ENCODE results near the gene PFDN6. TPM values are rescaled to one million over a fixed set of nuclear protein-coding genes. Genes with fewer than 3 reads are reported as not detected.

The PFDN6 gene
- total and polyA plus RNA-seq, 2 experiments from 2014 or later = 56.1 to 62.2 TPM

GRCh38 chr6:33279257-33279695, 10.1 kb upstream of the PFDN6 start:
- H2AFZ ChIP-seq = no peak overlapping the region
- H3K27me3 Mint-ChIP-seq (ENCODE audit: insufficient read depth, low read depth, poor library complexity) = peaks cover 13% of the 10 kb centered on the region
- DNase-seq (ENCODE audit: low spot score) (no peak), ATAC-seq (no peak)
- peaks cover 24% of the 10 kb centered on the region for H4K20me1 ChIP-seq (replicated peaks; ENCODE audit: insufficient read depth)
- no peak overlapping the region for H3K4me2 ChIP-seq
- H3K27ac Mint-ChIP-seq = no peak overlapping the region; the same call in 1 of the 2 replicates
- TF ChIP-seq EZH2phosphoT487 (IDR thresholded peaks at IDR 0.05; ENCODE audit: unreplicated experiment) = no peak
- no peak for TF ChIP-seq STAT1 (IDR thresholded peaks at IDR 0.05; ENCODE audit: unreplicated experiment)
- no peak for TF ChIP-seq JUNB (IDR thresholded peaks at IDR 0.05; ENCODE audit: unreplicated experiment)
- no peak for TF ChIP-seq CREB1 (CRISPR knock-in tag; IDR thresholded peaks at IDR 0.05; ENCODE audit: low read depth)
- no peak for TF ChIP-seq ZNF114 (CRISPR knock-in tag; IDR thresholded peaks at IDR 0.05)
- TF ChIP-seq, protein P1, sequence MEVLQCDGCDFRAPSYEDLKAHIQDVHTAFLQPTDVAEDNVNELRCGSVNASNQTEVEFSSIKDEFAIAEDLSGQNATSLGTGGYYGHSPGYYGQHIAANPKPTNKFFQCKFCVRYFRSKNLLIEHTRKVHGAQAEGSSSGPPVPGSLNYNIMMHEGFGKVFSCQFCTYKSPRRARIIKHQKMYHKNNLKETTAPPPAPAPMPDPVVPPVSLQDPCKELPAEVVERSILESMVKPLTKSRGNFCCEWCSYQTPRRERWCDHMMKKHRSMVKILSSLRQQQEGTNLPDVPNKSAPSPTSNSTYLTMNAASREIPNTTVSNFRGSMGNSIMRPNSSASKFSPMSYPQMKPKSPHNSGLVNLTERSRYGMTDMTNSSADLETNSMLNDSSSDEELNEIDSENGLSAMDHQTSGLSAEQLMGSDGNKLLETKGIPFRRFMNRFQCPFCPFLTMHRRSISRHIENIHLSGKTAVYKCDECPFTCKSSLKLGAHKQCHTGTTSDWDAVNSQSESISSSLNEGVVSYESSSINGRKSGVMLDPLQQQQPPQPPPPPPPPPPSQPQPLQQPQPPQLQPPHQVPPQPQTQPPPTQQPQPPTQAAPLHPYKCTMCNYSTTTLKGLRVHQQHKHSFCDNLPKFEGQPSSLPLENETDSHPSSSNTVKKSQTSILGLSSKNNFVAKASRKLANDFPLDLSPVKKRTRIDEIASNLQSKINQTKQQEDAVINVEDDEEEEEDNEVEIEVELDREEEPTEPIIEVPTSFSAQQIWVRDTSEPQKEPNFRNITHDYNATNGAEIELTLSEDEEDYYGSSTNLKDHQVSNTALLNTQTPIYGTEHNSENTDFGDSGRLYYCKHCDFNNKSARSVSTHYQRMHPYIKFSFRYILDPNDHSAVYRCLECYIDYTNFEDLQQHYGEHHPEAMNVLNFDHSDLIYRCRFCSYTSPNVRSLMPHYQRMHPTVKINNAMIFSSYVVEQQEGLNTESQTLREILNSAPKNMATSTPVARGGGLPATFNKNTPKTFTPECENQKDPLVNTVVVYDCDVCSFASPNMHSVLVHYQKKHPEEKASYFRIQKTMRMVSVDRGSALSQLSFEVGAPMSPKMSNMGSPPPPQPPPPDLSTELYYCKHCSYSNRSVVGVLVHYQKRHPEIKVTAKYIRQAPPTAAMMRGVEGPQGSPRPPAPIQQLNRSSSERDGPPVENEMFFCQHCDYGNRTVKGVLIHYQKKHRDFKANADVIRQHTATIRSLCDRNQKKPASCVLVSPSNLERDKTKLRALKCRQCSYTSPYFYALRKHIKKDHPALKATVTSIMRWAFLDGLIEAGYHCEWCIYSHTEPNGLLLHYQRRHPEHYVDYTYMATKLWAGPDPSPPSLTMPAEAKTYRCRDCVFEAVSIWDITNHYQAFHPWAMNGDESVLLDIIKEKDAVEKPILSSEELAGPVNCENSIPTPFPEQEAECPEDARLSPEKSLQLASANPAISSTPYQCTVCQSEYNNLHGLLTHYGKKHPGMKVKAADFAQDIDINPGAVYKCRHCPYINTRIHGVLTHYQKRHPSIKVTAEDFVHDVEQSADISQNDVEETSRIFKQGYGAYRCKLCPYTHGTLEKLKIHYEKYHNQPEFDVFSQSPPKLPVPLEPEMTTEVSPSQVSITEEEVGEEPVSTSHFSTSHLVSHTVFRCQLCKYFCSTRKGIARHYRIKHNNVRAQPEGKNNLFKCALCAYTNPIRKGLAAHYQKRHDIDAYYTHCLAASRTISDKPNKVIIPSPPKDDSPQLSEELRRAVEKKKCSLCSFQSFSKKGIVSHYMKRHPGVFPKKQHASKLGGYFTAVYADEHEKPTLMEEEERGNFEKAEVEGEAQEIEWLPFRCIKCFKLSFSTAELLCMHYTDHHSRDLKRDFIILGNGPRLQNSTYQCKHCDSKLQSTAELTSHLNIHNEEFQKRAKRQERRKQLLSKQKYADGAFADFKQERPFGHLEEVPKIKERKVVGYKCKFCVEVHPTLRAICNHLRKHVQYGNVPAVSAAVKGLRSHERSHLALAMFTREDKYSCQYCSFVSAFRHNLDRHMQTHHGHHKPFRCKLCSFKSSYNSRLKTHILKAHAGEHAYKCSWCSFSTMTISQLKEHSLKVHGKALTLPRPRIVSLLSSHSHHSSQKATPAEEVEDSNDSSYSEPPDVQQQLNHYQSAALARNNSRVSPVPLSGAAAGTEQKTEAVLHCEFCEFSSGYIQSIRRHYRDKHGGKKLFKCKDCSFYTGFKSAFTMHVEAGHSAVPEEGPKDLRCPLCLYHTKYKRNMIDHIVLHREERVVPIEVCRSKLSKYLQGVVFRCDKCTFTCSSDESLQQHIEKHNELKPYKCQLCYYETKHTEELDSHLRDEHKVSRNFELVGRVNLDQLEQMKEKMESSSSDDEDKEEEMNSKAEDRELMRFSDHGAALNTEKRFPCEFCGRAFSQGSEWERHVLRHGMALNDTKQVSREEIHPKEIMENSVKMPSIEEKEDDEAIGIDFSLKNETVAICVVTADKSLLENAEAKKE (CRISPR knock-in tag; IDR thresholded peaks at IDR 0.05) = no peak
- TF ChIP-seq NANOG (IDR thresholded peaks at IDR 0.05; ENCODE audit: borderline replicate concordance) = no peak
- TF ChIP-seq, protein P2, sequence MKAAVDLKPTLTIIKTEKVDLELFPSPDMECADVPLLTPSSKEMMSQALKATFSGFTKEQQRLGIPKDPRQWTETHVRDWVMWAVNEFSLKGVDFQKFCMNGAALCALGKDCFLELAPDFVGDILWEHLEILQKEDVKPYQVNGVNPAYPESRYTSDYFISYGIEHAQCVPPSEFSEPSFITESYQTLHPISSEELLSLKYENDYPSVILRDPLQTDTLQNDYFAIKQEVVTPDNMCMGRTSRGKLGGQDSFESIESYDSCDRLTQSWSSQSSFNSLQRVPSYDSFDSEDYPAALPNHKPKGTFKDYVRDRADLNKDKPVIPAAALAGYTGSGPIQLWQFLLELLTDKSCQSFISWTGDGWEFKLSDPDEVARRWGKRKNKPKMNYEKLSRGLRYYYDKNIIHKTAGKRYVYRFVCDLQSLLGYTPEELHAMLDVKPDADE (IDR thresholded peaks at IDR 0.05) = no peak
- peaks cover 77% of the 10 kb centered on the region for H3K36me3 Mint-ChIP-seq (ENCODE audit: low read depth)
- H3K79me2 ChIP-seq (replicated peaks; ENCODE audit: insufficient read depth) = peaks cover 17% of the 10 kb centered on the region
- peaks cover 32% of the 10 kb centered on the region for H3K4me1 ChIP-seq (ENCODE audit: insufficient read depth)
- H3K9me2 ChIP-seq (ENCODE audit: insufficient read depth) = no peaks in the 10 kb centered on the region
- H3K27me3 ChIP-seq (ENCODE audit: insufficient read depth) = no peaks in the 10 kb centered on the region
- peaks cover 23% of the 10 kb centered on the region for H3K36me3 ChIP-seq (ENCODE audit: insufficient read depth)
- no peaks in the 10 kb centered on the region for H3K9me3 Mint-ChIP-seq
- H3K4me3 ChIP-seq = no peak overlapping the region
- no peak overlapping the region for H3K4me3 Mint-ChIP-seq
- peaks cover 31% of the 10 kb centered on the region for H3K4me1 Mint-ChIP-seq
- peaks cover 50% of the 10 kb centered on the region for H3F3A ChIP-seq (replicated peaks; ENCODE audit: low read depth)
- H3K27ac ChIP-seq (ENCODE audit: low read depth) = no peak overlapping the region
